NCI-H748 treated with DMSO at 0.1 percent for 48 hours (cell line): Measurements from ENCODE around the gene CFAP74.
A peak's percentile ranks its signal among the peaks of the same experiment; 100 is the strongest.
"Not testable (repeated sequence)": the region's sequence is repeated elsewhere in the genome, so short reads cannot be mapped to it uniquely, and the experiment has no call there.

Experiments used
- DNase-seq: peaks from one replicate; lab custom pipeline; 2025; lab: John Stamatoyannopoulos, UW

Gene CFAP74

DNA sequence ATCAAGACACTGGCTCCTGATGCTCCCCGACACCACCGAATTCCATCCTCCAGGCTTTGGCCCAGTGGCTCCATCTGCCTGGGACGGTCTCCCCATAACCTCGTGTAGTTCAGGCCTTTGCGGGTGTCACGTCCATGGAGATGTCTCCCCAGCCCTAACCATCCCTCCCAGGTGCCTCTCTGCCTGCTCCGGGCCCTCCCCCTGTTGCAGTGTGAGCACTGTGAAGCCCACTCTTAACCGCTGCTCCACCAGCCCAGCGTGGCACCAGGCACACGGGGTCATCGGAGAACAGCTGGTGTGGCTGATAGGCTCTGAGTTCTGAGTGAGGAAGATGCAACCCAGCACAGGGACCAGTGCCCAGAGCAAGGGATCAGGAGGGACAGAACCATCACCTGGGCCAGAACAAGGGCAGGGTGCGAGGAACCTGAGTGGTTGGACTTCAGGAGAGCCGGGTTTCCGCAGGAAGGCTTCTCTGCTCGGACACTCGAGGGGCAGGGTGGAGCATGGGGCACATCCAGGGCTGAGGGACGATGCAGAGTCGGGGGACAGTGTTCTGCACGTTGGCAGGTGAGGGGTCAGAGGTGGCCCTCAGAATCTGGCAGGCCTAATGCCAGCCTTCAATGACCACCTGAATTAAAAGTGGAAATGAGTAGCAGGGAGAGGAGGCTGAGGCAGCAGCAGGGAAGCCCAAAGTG is 110.1 kb downstream of the CFAP74 start:
- no peak for DNase-seq

DNA sequence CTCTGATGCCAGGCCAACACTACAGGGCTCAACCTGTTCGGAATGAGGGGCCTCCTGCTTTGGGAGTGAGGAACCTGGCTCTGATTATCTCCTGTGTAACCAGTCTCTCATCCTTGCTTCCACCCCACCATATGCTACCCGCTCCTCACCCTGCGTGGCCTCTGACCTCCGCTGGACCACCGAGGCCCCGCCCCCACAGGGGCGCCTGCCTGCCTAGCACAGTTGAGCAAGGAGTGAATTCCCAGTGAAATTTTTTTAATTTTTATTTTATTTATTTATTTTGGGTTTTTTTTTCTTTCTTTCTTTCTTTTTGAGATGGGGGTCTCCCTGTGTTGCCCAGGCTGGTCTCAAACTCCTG is 110.8 kb downstream of the CFAP74 start:
- no peak for DNase-seq

DNA sequence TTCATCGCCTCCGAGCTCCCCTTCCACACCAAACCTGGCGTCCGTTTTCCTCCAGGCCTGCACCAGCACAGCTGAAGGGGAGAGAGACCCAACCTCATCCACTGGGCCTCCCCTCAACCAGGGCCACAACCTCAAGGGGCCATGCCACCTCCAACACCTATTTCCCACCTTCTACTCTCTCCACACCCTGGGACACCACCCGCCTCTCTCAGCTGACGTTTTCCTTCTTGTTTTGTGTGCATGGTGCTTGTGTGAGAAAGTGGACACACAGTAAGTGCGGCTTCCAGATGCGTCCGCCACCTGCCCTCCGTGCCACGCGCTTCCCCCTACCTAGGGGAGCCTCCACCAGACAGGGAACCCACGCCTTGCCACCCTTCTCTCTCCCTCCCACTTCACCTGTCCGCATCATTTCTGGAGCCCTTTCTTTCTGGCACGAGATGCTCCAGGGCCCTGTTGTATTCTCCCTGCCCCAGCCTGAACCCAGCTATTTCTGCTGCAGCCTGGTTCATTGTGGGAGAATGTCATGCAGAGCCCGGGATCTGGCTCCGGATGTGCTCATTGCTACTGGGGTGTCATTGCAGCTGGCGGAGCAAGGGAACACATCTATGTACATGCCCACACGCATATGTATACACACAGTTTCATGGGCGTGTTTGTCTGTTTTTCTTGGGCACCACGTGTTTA is 111.4 kb downstream of the CFAP74 start:
- no peak for DNase-seq

DNA sequence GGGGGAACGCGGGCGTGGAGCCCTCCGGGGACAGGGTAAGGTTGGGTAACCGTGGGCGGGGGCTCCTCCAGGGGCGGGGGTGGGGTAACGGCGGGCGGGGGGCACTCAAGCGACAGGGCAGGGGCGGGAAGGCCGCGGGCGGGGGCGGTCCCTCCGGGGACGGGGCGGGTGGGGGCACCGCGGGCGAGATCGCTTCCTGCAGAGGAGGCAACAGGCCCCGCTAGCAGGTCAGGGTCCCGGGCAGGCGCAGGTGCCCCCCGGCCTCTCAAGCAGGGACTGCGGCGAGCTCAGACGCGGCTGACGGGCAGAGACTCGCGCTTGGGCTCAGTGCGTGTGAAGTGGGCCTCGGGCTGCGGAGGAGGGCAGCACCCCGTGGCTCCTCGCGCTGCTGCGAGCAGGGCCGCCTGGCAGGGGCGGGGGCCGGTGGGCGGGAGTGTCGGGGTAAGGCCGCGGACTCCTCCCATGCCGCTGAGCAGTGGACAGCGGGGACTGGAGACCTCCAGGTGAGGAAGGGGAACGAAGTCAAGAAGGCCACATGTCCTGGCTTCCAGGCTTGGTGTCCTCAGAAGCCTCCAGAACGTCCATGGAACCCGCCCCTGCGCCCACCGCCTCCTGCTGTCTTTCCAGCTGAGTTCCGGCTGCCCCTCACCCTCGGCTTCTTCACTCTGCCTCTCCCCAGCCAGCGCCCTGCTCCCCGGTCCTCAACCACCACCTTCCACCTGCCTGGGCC is 112.1 kb downstream of the CFAP74 start:
- no peak for DNase-seq

DNA sequence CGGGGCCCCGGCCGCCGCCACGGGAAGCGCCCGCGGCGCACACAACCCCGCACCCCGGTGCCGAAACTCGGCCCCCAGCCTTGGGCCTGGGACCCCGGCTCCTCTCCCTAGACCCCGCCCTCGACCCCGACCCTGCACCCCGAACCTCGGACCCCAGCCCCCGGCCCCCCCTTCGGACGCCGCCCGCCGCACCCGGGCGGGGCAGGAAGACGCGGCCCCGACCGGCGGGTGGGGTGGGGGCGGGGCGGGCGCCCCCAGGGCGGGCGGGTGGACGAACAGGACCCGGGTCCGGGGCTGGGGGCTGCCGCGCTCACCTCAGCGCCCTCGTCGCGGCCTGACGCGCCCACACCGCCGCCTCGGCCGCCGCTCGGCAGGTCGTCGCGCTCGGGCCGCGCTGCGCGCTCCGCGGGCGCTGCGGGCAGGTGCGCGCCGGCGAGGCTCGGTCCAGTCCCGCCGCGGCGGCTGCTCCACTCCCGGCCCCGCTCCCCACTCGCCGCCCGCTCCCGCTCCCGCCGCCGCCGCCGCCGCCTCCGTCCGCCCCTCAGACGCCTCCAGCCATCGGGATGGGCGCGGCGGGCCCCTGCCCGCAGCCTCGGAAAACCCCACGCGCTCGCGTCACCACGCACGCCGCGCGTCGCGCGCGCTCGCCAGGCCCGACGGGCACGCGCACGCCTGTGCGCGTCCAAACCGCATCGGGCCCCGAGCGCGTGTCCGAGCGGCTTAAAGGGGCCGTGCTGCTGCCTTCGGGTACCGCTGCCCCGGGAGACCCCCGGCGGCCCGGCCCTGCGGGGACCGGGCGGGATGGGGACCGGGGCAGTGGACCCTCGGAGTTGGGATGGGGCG is 112.9 kb downstream of the CFAP74 start, which contains the start of gene GNB1:
TSS of gene GNB1 (minus strand) at position 582 of the 843 bp plus-strand sequence. CDS start 65,634 bp downstream, outside the sequence.
- DNase-seq, result peak; percentile 19

DNA sequence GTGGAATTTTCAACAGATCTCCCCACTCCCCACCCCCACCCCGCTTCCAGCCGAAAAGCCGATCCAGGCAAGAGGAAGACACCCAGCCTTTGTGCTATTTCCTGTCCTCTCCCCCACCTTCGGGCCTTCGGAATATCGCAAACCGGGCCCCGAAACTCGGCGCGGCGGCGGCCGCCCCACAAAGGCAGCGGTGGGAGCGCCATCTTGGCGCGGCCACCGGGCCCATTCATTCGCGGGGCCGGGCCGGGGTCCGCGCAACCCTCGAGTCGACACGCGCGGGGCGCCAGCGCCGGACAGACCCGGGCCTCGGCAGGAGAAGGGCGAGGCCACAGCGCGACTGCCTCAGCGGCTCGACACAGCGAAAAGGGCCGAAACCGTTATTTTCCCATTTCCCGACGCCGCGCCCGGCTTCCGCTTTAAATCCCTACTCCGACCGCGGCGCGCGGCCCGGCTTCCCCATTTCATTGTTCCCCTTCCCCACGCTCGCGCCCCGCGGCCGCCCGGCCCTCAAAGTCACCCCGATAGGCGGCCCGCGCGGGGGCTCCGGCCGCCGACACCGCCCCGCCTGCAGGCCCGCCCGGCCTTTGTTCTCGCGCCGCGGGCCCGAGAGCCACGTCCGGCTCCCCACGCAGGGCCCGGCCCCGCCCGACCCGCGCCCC is 113.6 kb downstream of the CFAP74 start:
- DNase-seq, result no peak

DNA sequence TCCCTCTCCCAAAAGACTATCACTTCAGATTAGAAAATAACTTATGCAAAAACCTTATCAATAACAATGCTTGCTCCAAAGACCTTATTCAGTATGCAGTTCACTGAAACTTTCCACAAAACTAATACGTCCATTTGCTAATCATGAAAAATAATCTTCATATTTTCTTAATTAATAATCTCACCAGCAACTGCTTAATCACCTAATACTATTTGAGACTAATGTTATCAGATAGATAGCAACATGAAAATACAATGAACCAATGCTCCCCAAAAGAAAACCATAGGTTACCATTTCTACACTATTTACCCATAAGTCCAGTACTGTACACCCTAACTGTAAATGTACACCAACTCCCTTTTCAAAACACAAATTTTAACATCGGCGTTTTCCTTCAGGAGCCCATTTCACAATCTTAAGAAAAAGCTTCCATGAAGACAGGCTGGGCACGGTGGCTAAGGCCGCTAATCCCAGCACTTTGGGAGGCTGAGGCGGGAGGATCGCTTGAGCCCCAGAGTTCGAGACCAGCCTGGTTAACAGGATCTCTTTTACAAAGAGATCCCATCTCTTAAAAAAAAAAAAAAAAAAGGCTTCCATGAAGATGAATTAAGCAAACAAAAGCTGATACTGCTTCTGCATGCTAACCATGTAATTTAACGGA is 114.4 kb downstream of the CFAP74 start:
- DNase-seq, result no peak

DNA sequence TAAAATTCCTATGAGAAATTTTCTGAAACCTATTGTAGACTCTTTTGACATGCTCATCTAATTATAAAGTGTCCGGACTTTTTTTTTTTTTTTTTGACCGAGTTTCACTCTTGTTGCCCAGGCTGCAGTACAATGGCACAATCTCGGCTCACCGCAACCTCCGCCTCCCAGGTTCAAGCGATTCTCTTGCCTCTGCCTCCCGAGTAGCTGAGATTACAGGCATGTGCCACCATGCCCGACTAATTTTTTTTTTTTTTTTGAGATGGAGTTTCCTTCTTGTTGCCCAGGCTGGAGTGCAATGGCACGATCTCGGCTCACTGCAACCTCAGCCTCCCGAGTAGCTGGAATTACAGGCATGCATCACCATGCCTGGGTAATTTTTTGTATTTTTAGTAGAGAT is 119.7 kb downstream of the CFAP74 start:
- DNase-seq, result not testable (repeated sequence)

DNA sequence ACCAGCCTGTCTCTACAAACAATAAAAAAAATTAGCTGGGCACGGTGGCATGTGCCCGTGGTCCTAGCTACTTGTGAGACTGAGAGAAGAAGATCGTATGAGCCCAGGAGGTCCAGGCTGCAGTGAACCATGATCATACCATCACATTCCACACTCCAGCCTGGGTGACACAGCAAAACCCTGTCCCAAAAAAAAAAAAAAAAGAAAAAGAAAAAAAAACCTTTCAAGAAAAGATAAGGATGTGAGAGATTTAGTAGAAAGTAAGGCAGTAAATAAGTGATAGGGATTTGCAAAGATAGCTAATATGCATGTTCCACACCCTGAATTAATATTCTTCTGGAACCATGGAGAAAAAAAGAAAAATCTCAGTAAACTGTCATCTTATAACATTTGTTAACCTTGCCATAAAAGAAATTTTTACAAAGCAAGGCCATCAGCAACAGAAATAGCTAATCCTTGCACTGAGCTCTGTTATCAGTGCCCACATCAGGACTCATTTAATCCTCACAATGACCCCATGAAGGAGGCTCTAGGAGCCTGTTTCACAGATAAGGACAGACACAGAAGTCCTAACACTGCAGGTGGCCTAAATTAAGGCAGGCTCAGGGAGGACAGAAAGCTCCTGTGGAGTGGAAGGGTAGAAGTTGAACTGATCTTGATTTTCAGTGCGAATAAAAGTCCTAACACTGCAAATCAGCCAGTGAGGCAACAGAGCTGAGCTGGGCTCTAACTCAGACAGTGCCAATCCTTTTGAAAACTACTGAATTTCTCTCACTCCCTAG is 120.3 kb downstream of the CFAP74 start:
- DNase-seq, result no peak

DNA sequence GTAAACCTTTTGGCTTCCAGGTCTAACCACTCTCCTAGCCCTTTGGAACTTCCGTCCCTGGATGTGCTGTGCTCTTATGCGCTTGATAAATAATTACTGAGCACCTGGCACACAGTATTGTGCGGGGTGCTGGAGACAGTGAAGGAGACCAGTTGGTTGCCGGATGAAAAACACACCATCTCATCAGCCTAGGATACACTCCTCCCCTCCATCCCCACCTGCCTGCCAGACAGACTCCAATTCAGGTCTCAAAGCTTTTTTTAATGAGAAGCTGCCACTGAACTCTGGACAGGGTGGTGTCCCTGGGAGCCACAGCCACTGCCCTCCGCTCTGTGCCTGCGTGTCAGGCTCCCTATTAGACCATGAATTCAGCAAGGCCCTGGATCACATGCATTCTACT is 121.9 kb downstream of the CFAP74 start:
- DNase-seq, result no peak

DNA sequence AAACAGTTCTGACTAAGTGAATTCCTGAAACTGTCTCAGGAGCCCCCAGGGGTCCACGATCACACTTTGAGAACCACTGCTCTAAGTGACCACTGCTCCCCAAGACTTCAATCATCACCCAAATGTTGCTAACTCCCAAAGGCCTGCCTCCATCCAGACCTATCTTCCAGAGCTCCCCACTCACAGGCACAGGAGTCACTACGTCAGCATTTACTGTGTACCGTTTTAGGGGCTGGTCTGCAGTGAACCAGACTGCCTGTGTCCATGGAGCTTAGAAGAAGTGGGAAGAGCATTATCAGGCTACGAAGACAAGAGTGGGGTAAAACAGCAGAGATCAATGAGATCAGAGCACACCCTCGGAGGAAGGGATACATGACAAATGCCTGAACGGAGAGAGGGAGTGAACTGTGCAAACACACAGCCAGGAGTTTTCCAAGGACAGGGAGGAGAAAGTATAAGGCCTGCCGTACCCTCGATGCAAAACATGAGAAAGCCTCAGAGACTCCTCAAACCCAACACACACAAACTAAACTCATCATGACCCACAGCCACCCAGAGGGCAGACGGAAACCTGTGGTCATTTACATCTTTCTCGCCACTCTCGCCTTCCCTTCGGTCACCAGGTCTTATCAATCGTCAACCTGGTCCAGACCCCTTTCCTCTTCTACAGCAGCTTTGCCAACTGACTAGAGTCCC is 122.8 kb downstream of the CFAP74 start:
- no peak for DNase-seq

DNA sequence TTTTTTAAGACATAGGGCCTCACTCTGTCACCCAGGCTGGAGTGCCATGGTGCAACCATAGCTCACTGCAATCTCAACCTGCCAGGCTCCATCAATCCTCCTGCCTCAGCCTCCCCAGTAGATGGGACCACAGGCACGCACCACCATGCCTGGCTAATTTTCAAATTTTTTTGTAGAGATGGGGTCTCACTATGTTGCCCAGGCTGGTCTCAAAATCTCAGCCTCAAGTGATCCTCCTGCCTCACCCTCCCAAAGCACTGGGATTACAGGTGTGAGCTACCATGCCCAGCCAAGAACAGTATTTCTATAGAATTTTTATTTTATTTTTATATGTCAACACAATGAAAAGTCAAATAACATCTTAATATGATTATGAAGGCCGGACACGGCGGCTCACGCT is 123.6 kb downstream of the CFAP74 start:
- DNase-seq, result no peak

DNA sequence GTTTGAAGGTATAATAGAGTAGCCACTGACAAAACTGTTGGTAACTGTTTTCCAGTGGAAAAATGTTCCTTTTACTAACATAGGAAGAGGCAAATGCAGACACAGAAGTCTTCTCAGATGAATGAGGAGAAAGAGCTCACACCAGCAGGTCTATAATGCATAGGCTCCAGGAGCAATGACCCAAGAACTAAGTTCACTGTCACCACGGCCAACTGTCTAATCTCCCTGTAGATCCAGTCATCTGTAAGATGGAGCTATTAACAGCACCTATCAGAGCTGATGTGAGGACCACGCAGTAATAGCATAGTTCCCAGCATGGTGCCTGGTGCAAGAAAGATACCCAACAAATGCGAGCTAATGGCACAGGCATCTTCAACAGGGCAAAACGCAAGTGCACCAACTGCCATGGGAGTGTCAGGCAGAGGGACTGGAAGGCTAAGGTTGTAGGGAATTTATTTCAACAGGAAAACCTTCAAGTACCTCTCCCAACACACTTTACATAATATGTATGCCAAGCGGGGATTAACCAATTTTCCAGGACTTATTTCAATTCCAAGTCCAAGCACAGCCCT is 125.6 kb downstream of the CFAP74 start:
- DNase-seq, result no peak

DNA sequence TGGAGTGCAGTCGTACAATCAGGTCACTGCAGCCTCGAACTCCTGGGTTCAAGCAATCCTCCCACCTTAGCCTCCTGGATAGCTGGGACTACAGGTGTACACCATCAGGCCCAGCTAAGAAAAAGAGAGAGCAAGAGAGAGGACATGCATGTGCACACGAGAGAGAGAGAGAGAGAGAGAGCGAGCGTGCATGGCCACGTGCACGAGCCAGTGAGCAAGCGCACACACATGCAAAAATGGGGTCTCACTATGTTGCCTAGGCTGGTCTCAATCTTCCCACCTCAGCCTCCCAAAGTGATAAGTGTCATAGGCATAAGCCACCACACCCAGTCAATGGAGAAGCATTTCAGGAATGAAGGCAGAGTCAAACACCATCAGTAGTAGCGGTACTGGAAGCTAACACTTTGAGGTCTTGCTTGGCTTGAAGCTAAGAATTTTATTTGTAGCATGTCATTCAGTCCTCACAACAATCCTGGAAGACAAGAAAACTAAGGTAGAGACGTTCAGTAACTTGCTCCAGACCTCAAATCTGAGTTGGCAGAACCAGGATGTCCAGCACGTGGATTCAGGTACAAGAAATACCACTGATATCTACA is 127.2 kb downstream of the CFAP74 start:
- no peak for DNase-seq

DNA sequence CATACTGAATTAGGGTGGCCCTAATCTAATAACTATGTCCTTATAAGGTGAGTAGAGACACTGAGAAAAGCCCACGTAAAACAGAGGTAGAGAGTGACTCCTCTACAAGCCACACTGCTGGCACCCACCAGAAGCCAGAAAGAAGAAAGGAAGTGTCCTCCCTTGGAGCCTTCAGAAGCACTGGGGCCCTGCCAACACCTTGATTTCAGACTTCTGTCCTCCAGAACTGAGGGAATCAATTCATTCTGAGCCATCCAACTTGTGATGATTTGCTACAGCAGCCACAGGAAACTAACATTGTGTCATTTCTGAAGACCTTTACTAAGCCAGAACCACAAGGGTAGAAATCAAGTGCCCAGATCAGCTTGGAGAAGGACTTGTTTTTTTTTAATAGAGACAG is 127.7 kb downstream of the CFAP74 start:
- no peak for DNase-seq

DNA sequence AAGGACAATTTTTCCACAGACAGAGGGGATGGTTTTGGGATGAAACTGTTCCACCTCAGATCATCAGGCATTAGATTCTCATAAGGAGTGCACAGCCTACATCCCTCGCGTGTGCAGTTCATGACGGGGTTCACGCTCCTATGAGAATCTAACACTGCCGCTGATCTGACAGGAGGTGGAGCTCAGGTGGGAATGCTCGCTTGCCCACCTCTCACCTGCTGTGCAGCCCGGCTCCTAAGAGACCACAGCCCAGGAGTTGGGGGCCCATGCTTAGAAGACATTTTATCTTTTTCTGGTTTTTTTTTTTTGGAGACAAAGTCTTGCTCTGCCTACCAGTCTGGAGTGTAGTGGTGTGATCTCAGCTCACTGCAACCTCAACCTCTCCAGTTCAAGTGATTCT is 128.7 kb downstream of the CFAP74 start:
- no peak for DNase-seq

DNA sequence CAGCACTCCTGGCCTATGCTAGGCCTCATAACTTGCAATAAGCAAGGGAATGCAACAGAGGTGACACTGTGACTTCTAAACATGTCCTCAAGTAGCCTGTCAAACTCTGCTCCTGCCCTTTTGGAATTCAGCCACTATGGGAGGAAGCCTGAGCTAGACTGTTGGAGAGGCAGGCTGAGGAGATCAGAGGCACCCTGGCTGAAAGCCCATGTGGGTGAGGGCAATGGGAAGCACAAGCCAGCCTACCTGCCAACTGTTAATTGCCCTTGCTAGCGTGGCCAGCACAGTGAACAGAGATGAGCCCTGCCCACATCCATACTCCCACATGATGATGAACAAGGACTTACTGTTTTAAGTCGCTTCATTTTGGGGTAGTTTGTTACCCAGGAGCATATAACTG is 130.4 kb downstream of the CFAP74 start:
- no peak for DNase-seq

DNA sequence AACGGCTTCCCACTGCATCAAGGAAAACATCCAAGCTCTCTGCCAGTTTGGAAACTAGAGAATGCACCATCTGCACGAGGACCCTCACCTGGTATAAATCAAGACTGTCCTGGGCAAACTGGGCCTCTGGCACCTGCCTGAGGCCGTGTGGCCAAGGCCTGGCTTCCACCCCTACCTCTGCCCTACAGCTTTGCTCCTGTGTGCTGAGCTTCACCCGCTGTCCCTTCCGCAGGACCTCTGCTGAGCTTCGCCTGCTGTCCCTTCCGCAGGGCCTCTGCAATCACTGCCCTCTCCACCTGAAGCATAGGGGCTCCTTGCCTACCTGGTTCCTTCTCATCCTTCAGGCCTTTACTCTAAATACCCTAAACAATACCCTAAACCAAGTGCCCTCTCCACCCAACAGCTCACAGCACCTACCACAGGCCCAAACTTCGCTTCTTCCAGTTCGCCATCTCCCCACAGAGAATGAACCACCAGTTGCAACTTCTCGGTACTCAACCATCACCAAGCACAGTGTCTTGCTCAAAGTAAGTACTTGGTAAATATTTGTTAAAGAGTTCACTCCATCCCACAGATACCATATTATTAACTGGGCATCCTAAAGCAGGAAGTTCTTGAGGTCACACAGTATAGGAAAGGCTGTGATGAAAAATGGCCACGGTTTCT is 131.1 kb downstream of the CFAP74 start:
- no peak for DNase-seq
